Stimulated activated CD8-positive, alpha-beta memory T cell treated with anti-CD3 and anti-CD28 coated beads, Interleukin-15, amount 100 ng/mL, for 4 hours (primary cell): Measurements from ENCODE around the gene CRIP2.

ENCODE experiments used
- DNase-seq, 2 donors: peaks; one replicate each; pipeline ENCODE4 v3.0.0-alpha.2; 2020; ENCODE audit warnings: low read depth in 2 of 2

Gene CRIP2

DNA sequence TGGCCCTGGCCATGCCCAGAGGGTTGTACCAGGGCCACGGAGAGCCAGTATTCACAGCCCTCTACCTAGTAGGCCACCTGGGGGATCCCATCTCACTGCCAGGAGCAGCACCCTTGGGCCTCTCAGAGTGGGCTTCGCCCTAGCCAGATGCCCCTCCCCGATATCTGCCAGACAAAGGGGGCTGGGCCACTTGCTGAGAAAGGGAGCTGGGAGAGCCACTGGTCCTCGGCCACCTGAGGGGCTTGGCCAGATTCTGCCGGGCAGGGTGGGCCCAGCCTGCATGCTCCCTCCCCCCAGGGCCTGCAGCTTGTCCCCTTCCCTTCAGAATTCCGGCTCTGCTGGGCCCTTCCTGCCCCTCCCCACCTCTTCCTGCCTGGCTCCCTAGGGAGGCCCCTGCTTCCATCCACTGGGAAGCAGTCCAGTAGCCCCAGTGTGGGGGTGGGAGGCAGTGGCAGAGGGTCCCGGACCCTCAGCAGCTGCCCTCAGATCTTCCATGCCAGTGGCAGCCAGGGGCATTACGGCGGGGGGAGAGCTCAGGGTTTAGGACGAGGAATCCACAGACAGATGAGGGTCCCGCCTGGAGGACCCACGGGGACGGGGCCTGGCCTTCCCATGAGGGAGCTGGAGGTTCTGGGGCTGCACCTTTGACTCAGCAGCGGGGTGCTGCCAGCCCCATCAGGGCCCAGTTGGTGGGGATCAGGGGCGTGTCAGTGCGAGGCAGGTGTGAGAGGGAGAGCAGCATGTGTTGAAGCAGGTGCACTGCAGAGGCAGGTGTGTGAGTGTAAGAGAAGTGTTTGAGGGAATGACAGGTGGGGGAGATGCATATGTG, 2.4 kb downstream of the CRIP2 start:
- no peak for DNase-seq

DNA sequence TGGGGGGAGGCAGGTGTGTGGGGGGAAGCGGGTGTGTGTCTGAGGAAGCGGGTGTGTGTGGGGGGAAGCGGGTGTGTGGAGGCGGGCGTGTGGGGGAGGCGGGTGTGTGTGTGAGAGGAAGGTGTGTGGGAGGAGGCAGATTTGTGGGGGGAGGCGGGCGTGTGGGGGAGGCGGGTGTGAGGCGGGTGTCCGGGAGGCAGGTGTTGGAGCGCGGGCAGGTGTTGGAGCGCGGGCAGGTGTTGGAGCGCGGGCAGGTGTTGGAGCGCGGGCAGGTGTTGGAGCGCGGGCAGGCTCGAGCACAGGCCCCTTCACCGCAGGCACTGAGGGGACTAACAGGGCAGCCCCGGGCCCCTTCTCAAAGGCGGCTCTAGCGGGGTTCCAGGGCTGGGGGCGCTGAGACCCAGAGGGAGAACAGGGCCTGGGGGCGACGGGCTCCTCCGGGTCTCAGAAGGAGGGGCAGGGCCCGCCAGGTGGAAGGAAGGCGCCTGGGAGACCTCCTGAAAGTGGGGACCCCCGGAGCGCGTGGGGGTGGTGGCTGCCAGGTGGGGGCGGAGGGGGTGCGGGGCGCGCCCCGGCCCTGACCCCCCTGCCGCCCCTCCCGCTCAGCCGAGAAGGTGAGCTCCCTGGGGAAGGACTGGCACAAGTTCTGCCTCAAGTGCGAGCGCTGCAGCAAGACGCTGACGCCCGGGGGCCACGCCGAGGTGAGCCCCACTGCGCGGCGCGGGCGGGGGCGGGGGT, 3.2 kb downstream of the CRIP2 start:
- DNase-seq, result peak in 1 of 2 donors; percentile 53

DNA sequence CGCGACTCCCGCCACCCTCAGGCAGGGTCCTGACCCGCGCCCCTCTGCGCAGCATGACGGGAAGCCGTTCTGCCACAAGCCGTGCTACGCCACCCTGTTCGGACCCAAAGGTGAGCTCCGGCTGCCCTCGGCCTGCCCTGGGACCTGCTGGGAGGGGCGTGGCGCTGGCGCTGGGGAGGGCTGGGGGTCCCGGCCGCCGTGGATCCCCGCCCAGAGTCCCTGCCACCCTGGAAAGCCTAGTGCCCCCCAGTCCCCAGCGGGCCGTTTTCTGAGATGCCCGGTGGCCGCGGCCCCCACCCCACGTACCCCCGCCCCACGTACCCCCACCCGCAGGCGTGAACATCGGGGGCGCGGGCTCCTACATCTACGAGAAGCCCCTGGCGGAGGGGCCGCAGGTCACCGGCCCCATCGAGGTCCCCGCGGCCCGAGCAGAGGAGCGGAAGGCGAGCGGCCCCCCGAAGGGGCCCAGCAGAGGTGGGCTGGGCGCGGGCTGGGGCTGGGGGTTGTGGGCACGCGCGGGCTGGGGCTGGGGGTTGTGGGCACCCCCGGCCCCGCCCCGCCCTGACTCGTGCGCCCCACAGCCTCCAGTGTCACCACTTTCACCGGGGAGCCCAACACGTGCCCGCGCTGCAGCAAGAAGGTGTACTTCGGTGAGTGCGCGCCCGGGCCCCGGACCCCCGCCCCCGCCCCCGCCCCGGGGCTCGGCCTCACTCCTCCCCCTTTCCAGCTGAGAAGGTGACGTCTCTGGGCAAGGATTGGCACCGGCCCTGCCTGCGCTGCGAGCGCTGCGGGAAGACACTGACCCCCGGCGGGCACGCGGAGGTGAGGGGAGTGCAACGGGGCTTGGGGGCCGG, 4.0 kb downstream of the CRIP2 start:
- no peak for DNase-seq

DNA sequence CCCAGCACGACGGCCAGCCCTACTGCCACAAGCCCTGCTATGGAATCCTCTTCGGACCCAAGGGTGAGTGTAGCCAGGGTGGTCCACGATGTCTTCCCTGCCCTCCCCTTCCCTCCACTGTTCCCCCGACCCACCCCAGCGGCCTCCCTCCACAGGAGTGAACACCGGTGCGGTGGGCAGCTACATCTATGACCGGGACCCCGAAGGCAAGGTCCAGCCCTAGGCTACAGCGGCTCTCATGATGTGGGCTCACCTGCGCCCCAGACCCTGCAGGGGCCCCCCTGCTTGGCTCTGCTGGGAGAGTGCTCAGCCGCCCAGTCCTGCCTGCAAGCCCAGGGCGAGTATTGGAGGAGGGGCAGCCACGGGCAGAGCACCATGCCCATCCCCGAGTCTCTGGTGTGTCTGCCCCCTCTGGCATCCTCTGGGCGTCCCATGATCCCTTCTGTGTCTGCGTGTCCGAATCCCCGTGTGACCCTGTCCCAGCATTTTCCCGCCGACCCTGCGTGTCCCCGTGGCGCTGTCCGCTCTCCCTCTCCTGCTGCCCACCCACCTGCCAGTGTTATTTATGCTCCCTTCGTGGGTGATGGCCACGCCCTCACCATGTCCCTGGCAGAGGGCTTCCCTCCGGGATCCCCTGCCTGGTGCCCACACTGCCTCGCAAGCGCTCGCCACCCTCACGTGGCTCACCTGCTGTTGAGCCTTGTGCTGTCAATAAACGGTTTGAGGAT, 5.0 kb downstream of the CRIP2 start:
- no peak for DNase-seq

DNA sequence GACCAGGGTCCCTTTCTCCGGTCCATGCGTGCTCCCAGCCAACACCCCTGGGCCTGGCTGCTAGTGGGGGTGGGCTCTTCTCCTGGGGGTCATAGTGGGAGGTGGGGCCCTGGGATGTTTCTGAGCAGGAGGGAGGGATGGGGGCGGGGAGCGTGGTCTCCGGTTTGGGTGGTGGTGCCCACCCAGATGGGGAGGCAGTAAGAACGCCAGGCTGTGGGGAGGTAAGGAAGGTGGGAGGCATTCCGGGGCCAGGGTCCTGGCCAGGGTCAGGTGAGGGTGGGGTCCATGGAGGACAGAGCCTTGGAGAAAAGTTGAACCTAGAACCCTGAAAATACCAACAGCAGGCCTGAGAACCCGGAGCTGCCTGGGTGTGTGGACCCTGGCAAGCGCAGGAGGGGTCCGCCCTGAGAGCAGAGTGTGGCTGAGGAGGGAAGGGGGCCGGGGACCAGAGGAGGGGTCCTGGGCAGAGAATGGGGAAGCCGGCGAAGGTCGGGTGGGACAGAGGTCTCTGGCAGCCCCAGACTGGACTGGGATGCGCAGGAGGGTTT, 5.7 kb downstream of the CRIP2 start:
- no peak for DNase-seq

DNA sequence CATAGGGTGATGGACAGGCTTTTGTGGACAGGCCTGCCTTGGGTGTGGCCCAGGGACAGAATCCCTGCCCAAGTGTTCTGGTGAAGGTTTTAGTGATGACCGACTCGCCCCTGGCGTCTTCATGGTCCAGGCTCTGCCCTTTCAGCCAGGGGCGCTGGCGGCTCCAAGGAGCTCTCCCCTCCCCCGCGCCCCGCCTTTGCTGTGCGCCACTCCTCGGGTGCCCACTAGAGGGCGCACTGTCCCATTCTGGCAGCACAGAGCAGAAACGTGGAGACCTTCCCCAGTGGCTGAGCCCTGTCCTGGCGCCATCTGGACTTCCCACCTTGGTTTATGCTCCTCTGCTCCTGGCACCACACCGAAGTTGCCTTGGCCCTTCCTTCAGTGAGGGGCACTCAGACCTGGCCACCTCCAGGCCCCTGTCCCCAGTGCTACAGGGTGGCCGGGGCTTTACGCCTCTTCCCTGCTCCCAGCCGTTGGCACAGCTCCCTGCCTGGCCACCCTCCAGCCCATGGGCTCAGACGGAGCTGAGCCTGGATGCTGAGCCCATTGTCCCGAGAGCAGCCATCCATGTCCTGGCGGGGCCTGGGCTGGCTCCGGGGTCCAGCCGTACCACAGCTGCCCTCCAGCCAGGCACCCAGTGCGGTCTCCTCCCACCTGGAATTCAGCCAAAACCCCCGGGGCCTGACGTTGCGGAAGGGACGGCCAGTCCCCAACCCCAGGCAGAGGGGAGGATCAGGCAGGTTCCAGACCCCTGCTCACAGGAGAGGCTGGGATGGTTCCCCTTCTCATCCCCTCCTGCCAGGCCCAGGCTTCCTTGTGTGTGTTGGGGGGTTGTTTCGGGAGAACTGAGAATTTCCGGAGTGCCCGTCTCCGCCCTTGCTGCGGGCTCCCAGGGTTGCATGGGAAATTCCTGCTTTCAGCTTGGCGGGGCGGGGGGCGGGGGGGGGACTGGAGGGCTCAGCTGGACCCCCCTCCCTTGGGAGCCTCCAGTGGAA, 6.5 kb downstream of the CRIP2 start:
- peak; percentile 63 to 78 for DNase-seq

DNA sequence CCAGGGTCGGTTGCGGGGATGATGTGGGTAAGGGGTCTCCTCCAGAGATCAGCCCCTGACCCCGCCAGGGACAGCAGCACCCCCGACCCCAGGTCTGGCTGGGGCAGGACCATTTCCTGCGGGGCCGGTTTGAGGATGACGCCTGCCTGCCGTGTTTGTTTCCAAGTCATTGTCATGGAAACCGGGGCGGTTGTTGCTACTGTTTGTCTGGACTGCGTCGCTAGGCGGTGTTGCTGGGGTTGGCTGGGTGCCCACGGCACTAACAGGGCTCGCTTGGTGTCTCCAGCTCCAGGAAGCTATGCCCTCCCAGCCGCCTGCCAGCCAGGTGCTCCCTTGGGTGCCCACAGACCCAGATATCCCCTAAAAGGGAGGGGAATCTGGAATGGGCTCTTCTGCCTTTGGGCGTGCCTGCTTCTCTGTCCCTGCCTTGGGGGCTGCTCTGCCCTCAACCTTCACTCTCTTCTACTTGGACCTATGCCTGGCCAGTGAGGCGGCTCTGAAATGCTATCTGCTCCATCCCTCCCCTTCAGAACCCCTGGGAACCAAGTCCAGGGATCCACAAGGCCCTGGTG, 7.4 kb downstream of the CRIP2 start:
- peak; percentile 73 to 86 for DNase-seq

DNA sequence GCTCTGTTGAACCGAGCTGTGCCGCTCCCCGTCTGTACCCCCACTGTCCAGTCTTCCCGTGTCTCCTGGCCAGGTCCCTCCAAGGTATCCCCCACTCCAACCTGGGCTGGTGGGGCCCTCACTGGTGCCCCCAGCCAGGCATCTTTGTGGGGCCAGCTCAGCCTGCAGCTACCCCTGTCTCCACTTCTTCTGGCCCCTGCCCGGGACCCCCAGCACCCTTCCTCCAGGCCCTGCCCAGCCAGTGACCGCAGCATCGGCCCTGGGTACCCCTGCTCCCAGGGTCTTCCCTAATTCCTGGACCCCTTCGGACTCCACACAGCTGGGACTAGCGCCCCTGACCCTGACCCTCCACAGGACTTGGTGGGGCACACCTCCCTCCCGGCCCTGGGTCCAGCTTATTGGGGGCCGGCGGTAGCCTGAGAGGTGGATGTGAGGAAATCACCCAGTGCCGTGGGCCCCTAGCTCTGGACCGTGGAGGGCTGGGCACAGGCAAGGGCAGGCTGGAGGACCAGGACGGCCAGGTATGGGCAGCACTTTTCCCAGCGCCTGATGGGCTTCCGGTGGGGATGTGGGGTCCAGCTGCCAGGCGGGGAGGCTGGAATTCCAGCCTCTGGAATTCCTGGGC, 8.0 kb downstream of the CRIP2 start:
- no peak for DNase-seq

DNA sequence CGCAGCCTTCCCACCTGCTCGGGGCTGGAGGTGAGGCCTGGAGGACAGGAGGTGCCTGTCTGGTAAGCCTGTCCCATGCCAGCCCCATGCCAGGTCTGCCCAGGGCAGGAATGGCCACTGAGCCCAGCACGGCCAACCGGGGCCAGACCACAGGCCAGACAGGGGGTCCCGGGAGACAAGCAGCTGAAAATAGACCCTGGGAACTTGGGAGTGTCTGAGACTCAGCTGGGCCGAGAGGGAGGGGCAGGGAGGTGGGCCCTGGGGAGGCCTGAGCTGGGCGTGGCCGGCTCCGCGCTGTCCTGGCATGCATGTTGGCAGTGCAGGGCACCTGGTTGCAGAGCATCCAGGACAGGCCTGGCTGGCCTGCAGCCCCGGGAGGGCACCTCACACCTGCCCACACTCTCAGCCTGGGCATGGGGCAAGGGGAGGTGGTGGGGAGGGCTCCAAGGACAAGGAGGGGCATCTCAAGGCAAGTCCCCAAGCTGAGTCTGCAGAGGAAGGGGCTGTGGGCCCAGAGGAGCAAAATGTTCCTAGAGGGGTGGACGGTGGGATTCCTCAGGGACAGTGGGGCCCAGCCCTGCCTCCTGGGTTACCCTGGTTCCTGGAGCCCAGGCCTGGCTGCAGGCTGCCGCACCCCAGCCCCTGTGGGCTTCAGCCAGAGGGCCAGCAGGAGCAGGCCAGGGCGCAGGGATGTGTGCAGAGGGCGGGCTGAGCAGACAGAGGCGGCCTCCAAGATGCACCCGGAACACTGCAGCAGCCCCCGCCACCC, 8.9 kb downstream of the CRIP2 start:
- no peak for DNase-seq

DNA sequence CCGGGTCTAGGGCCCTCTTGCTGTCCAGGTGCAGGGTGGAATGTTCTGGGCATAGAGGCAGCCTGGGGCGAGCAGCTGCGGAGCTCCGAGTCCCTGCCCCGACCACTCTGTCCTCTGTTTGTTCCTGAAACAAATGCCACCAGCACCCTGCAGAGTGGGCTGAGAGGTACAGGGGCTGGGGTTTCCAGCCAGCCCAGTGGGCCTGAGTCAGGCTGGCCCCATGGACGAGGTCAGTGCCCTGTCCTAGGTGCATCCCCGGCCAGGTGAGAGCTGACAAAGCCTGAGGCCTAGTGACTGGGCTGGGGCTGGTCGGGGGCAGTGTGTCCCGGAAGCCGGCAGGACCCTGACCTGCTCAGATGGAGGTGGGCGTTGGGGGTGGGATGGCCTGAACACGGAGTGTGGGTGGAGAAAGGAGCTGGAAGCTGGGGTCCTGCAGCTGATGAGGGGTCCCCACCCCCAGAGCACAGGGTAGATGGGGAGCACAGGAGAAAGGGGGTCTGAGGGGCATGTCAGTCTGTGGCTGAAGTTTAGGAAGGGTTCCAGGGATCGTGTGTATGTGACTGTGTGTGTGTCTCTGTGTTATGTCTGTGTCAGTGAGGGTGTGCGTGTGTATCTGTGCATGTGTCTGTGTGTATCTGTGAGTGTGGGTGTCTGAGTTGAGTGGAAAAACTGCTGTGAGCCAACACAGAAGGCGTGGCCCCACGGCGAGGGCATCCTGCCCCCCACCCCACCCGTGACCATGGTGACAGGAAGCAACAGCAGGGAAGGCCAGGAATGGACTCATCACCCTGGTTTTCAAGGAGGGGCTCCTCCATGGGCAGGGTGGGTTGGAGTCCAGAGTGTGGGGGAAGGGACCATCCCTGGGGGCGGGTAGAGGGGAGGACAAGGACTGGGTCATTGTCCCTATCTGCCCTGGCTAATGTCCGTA, 9.7 kb downstream of the CRIP2 start:
- DNase-seq, result no peak

DNA sequence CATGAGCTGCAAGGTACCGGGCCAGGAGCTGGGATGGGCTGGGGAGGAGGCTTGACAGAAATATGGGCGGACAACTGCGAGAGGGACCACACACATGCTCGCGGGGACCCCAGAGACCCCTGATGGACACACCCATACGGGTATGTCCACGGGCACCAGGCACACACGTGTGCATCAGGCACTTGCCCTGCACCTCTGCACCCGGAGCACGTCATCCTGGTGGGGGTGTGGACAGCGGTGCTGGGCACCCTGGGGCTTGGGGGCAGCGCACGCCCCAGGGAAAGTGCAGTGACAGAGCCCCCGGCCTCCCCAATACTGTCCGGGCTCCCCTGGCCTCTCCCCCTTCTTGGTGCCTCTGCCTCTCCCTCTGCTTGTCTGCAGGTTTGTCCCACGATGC, 10.4 kb downstream of the CRIP2 start:
- DNase-seq, result no peak

DNA sequence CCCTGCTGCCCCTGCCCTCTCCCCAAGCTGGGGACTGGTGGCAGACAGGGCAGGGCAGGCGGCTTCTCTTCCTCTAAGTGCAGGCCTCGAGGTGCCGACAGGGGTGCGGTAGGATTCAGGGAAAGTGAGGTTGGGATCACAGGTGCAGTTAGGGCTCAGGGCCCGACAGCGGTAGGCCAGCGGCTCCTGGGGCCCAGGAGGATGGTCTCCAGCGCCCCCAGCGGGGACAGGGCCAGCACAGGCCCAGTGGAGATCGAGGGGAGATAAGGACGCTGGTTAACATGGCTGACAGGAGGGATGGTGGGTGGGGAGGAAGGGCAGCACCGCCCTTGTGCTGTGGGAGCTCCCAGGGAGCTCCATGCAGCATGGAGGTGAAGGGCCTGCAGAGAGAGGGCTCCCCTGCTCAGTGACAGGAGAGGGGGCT, 11.1 kb downstream of the CRIP2 start:
- DNase-seq, result no peak

DNA sequence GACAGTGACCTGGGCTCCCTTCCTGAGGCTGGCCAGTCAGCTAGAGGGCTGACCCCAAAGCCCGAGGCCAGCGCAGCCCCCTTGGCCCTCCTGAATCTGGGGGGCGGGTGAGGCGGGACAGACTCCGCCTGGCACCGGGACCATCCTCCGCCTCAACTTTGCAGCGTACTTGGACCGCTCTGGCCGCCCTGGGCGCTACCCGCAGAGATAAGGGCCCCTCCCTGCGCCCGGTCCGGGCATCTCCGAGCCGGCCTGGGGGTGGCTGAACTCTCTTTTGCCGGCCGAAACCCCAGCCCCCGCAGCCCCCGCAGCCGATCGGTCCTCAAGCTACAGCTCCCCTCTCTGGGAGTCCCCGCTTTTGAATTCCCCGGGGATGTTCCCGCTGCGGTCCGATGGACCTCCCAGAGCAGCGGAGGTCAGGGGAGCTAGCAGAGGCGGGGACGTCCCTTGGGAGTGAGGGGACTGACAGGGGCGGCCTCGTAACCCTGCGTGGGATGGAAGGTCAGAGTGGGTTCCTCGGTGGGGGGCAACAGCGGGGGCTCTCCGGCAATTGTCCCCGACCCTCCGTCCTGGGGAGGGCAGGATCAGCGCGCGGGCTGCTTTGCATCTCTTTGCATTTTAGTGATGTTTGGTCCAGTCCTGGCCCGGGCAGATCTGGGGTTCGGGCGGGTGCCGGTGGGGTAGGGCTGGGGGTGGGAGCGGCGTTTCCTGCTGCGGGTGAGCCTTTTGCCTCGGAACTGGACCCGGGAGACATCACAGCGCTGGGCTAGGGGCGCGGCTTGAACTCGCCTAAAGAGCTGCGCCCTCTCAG, 11.7 kb downstream of the CRIP2 start, which contains the start of gene CRIP1:
CRIP1 (plus strand) TSS at position 724 of the 811 bp plus-strand sequence. CDS start 374 bp downstream, outside the sequence.
- DNase-seq, result no peak

DNA sequence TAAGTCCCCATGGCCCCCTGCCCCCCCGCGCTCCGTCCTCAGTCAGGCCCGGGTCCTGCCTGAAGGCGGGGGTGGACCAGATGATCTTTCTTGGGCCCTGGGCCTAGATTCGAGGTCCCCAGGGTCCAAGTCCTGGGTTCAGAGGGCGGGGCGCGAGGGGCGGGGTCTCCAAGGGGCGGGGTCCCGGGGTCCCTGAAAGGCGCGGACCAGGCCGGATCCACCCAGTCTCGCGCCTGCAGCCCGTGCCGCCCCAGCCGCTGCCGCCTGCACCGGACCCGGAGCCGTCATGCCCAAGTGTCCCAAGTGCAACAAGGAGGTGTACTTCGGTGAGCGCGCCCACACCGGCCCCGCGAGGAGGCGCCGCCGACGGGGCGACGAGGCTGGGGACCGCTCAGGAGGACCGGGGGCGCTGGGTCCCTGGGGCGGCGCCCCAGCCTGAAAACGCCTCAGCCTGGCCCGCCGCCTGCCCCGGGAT, 12.4 kb downstream of the CRIP2 start:
- no peak for DNase-seq

DNA sequence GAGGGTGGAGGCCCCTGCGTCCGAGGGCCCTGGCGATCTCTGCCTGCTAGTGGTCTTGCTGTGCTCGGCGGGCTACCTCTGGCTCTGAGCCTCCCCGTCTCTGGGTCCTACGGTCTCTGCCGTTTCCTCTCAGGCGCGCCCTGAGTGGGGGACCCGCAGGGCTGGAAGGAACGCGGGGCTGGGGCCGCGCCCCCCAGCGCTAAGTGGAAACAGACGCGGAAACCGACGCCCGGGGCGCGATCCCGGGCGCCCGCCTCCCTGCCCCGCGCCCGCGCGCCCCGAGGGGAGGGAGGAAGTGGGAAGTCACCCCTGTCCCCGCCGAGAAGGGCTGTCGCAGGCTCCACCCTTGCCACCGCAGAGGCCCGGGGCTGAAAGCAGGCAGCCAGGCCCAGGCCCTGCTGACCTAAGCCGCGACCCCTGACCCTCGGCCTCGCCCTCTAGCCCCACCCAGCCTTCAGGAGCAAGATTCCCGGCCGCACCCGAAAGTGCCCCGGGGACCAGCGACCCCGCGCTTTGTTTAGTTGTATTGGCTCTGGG, 12.9 kb downstream of the CRIP2 start:
- DNase-seq, result peak in 1 of 2 donors; percentile 43
